Hepatocyte (in vitro differentiated cells): Measurements from ENCODE around the gene KCNQ1. TPM values are rescaled to one million over a fixed set of nuclear protein-coding genes. Genes with fewer than 3 reads are reported as not detected.

Experiments used
- DNase-seq: peaks from one replicate; pipeline ENCODE4 v3.0.0-alpha.2; 2016; ENCODE audit warnings: low spot score
- H2AFZ ChIP-seq: fragments of 200-600 bp; sonication (generic); 2 replicates; pipeline ENCODE4 v1.6.0; 2016; ENCODE audit warnings: antibody characterized with exemption, mild to moderate bottlenecking
- H3K27ac ChIP-seq: fragments of 200-600 bp; sonication (generic); 2 replicates; pipeline ENCODE4 v1.5.1; 2016; ENCODE audit warnings: mild to moderate bottlenecking
- H3K27me3 ChIP-seq: fragments of 200-600 bp; sonication (generic); 2 replicates; pipeline ENCODE4 v1.6.1; 2016
- H3K36me3 ChIP-seq: fragments of 200-600 bp; sonication (generic); replicated peaks from 2 replicates; pipeline ENCODE4 v1.5.1; 2016; ENCODE audit warnings: low read depth; ENCODE audit not compliant: insufficient read depth
- H3K4me1 ChIP-seq: fragments of 200-600 bp; sonication (generic); 2 replicates; pipeline ENCODE4 v1.5.1; 2016; ENCODE audit warnings: mild to moderate bottlenecking, moderate library complexity; ENCODE audit not compliant: insufficient read depth
- H3K4me2 ChIP-seq: fragments of 200-600 bp; sonication (generic); 2 replicates; pipeline ENCODE4 v1.6.0; 2016
- H3K4me3 ChIP-seq: fragments of 200-600 bp; sonication (generic); 2 replicates; pipeline ENCODE4 v1.5.1; 2016; ENCODE audit warnings: mild to moderate bottlenecking
- H3K79me2 ChIP-seq: fragments of 200-600 bp; sonication (generic); 2 replicates; pipeline ENCODE4 v1.6.0; 2017; ENCODE audit warnings: mild to moderate bottlenecking
- H3K9me2 ChIP-seq: fragments of 200-600 bp; sonication (generic); replicated peaks from 2 replicates; pipeline ENCODE4 v1.6.0; 2017; ENCODE audit warnings: mild to moderate bottlenecking; ENCODE audit not compliant: insufficient read depth
- H3K9me3 ChIP-seq: fragments of 200-600 bp; sonication (generic); 2 replicates; pipeline ENCODE4 v1.5.1; 2016; ENCODE audit warnings: low read depth, mild to moderate bottlenecking
- H4K20me1 ChIP-seq: fragments of 200-600 bp; sonication (generic); 2 replicates; pipeline ENCODE4 v1.6.0; 2016; ENCODE audit warnings: mild to moderate bottlenecking; ENCODE audit not compliant: insufficient read depth, poor library complexity, severe bottlenecking
- CTCF ChIP-seq: fragments of 200-600 bp; sonication (generic); IDR thresholded peaks from 2 replicates; pipeline ENCODE4 v1.5.1; 2016; ENCODE audit warnings: antibody characterized with exemption, mild to moderate bottlenecking; ENCODE audit not compliant: poor library complexity
- EZH2 ChIP-seq: fragments of 200-600 bp; sonication (generic); IDR thresholded peaks from 2 replicates; pipeline ENCODE4 v1.6.1; 2016; ENCODE audit warnings: antibody characterized with exemption, mild to moderate bottlenecking, borderline replicate concordance
- EZH2phosphoT487 ChIP-seq: fragments of 200-600 bp; sonication (generic); IDR thresholded peaks from one replicate; pipeline ENCODE4 v1.6.1; 2018; ENCODE audit warnings: antibody characterized with exemption, mild to moderate bottlenecking, low read depth, moderate library complexity; ENCODE audit not compliant: unreplicated experiment, severe bottlenecking
- WGBS: methylation state at CpG from one replicate; pipeline ENCODE4 v1.1.6; 2016; ENCODE audit warnings: low lambda C conversion rate; ENCODE audit errors: missing lambda C conversion rate; 5-methylcytosine and 5-hydroxymethylcytosine counted together
- polyA plus RNA-seq: library from polyadenylated mRNA; unstranded; fragments of >200 nt; fragmentation: Nextera tagmentation; extraction: Ambion mirVana; gene quantifications from 2 replicates; pipeline ENCODE4 v1.2.1, GENCODE V29; 2016
- total RNA-seq: library from RNA; depleted of rRNA; stranded (reverse); fragments of >200 nt; gene quantifications from 2 replicates; pipeline ENCODE4 v1.2.3, GENCODE V29; 2014

The KCNQ1 gene
- total and polyA plus RNA-seq, 2 experiments from 2014 or later, result 1.8 to 6.4 TPM

- Histone ChIP-seq H3K27me3 (no peaks in the 10 kb centered on the region), H3K9me2 (no peaks in the 10 kb centered on the region), H4K20me1 (no peaks in the 10 kb centered on the region), H3K27ac (no peak overlapping the region), H2AFZ (no peak overlapping the region), H3K9me3 (no peaks in the 10 kb centered on the region), H3K4me2 (no peak overlapping the region), H3K4me1 (peaks cover 9% of the 10 kb centered on the region), H3K36me3 (no peaks in the 10 kb centered on the region), H3K4me3 (no peak overlapping the region), H3K79me2 (no peaks in the 10 kb centered on the region)
- TF ChIP-seq EZH2, result no peak
- TF ChIP-seq EZH2phosphoT487, result no peak
- no peak for TF ChIP-seq CTCF
- 94% methylated on average over 15 of the region's 35 CpGs for WGBS
- DNase-seq, result no peak
Observed at GRCh38 chr11:2414616-2415015, 30.2 kb upstream of the KCNQ1 start.

- Histone ChIP-seq H3K4me3 (no peak overlapping the region), H3K4me1 (peaks cover 4% of the 10 kb centered on the region), H3K27me3 (no peaks in the 10 kb centered on the region), H3K79me2 (no peaks in the 10 kb centered on the region), H3K27ac (no peak overlapping the region), H3K36me3 (no peaks in the 10 kb centered on the region), H3K4me2 (no peak overlapping the region), H3K9me2 (no peaks in the 10 kb centered on the region), H2AFZ (no peak overlapping the region), H3K9me3 (no peaks in the 10 kb centered on the region), H4K20me1 (no peaks in the 10 kb centered on the region)
- TF ChIP-seq EZH2phosphoT487 (no peak), EZH2 (no peak), CTCF (no peak)
- 95% methylated on average over 28 of the region's 28 CpGs for WGBS
- DNase-seq, result no peak
Observed at GRCh38 chr11:2415171-2415570, 29.6 kb upstream of the KCNQ1 start.

DNA sequence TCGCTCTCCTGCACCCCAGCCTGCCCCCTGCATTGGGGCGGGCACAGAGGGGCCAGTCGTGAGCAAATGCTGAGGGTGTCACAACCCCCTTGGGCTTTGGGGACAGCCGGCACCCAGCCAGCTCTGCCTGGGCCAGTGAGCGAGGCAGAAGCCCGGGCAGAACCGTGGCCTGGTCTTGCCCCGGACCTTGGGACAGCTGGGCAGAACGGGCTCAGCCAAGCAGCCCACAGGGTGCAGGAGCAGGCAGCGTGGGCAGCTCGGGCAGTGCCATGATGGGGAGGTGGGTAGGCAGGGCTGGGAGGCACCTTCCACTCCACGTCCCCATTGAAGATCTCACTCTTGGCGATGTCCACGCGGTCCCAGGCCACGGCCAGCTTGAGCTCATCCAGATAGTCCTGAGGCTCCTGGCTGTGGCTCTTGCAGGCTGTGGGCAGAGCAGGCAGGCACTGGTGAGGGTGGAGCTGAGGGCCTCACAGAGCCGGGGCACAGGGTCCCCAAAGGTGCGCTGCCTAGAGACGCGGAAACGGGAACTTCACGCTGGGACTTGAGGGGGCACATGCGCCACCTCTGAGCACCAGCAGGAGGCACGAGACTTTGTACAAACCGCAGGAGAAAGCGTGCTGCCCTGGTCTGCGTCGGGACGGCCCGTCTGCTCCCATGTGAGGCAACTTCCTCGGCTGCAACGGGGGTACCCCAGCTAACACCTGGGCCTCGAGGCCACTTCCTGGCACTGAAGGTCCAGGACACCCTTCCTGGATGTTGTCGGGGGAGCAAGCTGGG lies 29.0 kb upstream of the KCNQ1 start:
- Histone ChIP-seq H3K27ac (no peak overlapping the region), H3K79me2 (no peaks in the 10 kb centered on the region), H3K4me1 (no peaks in the 10 kb centered on the region), H3K36me3 (no peaks in the 10 kb centered on the region), H3K4me2 (no peak overlapping the region), H3K4me3 (no peak overlapping the region), H3K9me2 (no peaks in the 10 kb centered on the region), H3K9me3 (no peaks in the 10 kb centered on the region), H3K27me3 (no peaks in the 10 kb centered on the region), H2AFZ (no peak overlapping the region), H4K20me1 (no peaks in the 10 kb centered on the region)
- 94% methylated on average over 33 of the region's 34 CpGs for WGBS
- TF ChIP-seq CTCF, result no peak
- no peak for TF ChIP-seq EZH2phosphoT487
- no peak for TF ChIP-seq EZH2
- DNase-seq, result no peak
